Spleen (tissue), 7 donors: Measurements from ENCODE around the gene ZBTB44.

Experiments
- CTCF ChIP-seq, 11 experiments: fragments of 200-600 bp in 7 of 11; fragments of 450-650 bp in 4 of 11; sonication (generic) in 4 of 11; IDR thresholded peaks in 8 of 11; conservative IDR thresholded peaks in 3 of 11; 1 replicate in 7 of 11; 2 replicates in 4 of 11; pipeline versions ENCODE4 v1.4.0 to v1.8.0; 2016 to 2021; ENCODE audit warnings: antibody characterized with exemption in 11 of 11, inconsistent platforms in 4 of 11, mild to moderate bottlenecking in 1 of 11
- POLR2A ChIP-seq, 3 donors: fragments of 450-650 bp; IDR thresholded peaks; one replicate each; pipeline ENCODE4 v1.5.1; 2017; ENCODE audit warnings: antibody characterized with exemption in 3 of 3, mild to moderate bottlenecking in 1 of 3
- POLR2AphosphoS5 ChIP-seq, 3 donors: sonication (generic); formaldehyde crosslinking; IDR thresholded peaks; one replicate each; pipeline ENCODE4 v1.5.1; 2017; ENCODE audit warnings: antibody characterized with exemption in 3 of 3
- donor health status: DM: no; HTN: no; CAD: no; lungs with moderate emphysema.
- donor health status: DM: no; HTN: no; CAD: no.
- donor health status: DM: no; HTN: no; CAD: no.

GRCh38 chr11:130218501-130219070 lies 96.1 kb downstream of the ZBTB44 start:
- no peak for TF ChIP-seq CTCF (IDR thresholded peaks at IDR 0.05 in 8 of 11, conservative IDR thresholded peaks at IDR 0.05 in 3 of 11)
- no peak for TF ChIP-seq POLR2A (IDR thresholded peaks at IDR 0.05)
- peak in 1 of 3 donors; percentile 12 for TF ChIP-seq POLR2AphosphoS5 (IDR thresholded peaks at IDR 0.05)
